A549 (cell line): ENCODE results near the gene KAT7. TPM values are rescaled to one million over a fixed set of nuclear protein-coding genes. Genes with fewer than 3 reads are reported as not detected.
A peak's percentile ranks its signal among the peaks of the same experiment; 100 is the strongest.

Experiments
- ATAC-seq, 2 experiments: fragments of 200-7000 bp in 1 of 2; fragments of >200 bp in 1 of 2; cut with Nextera tagmentation in 1 of 2; cut with Tn5 transposase in 1 of 2; 3 replicates each; pipeline versions ENCODE4 v1.8.0 to v1.9.1; 2018 to 2020; ENCODE audit warnings: mild to moderate bottlenecking in 1 of 2, moderate library complexity in 1 of 2
- CTCF ChIA-PET: fragments of 300-600 bp; sonication (Branson Sonifier 250); formaldehyde crosslinking; extraction: SDS; loops from one replicate; lab custom pipeline; 2021; ENCODE audit warnings: antibody characterized with exemption, inconsistent platforms; lab: Yijun Ruan, JAX
- POLR2A ChIA-PET: fragments of 350-600 bp; formaldehyde crosslinking; extraction: SDS; loops from one replicate; lab custom pipeline; 2021; ENCODE audit warnings: antibody characterized with exemption, inconsistent platforms; lab: Yijun Ruan, JAX
- DNase-seq, 2 experiments: peaks; one replicate each; pipeline versions ENCODE4 v3.0.0 to v3.0.0-alpha.2; 2011 to 2016; ENCODE audit warnings: low read depth in 1 of 2, low spot score in 1 of 2
- FAIRE-seq: peaks from 2 replicates; lab custom pipeline; 2011; peaks lifted over from hg19 to GRCh38; lab: Jason Lieb, UNC
- H3K27ac ChIP-seq, 2 experiments: fragments of >200 bp; sonication (Bioruptor Twin); formaldehyde crosslinking; 3 replicates each; pipeline ENCODE4 v1.5.1; 2016 to 2017
- H3K4me1 ChIP-seq: fragments of >200 bp; sonication (Bioruptor Twin); formaldehyde crosslinking; 3 replicates; pipeline ENCODE4 v1.6.1; 2016
- H3K4me2 ChIP-seq: fragments of >200 bp; sonication (Bioruptor Twin); formaldehyde crosslinking; 3 replicates; pipeline ENCODE4 v1.6.1; 2016
- H3K4me3 ChIP-seq: fragments of >200 bp; sonication (Bioruptor Twin); formaldehyde crosslinking; 3 replicates; pipeline ENCODE4 v1.5.1; 2016
- H3K9me3 ChIP-seq: fragments of >200 bp; sonication (Bioruptor Twin); formaldehyde crosslinking; 3 replicates; pipeline ENCODE4 v1.6.1; 2016
- BHLHE40 ChIP-seq: IDR thresholded peaks from 2 replicates; pipeline ENCODE4 v1.6.1; 2012; ENCODE audit warnings: low read depth, low read length, inconsistent platforms
- CEBPB ChIP-seq, 2 experiments: fragments of >200 bp in 1 of 2; sonication (Bioruptor Twin) in 1 of 2; formaldehyde crosslinking in 1 of 2; IDR thresholded peaks; 2 replicates each; pipeline ENCODE4 v1.6.1; 2012 to 2016
- EHF ChIP-seq: fragments of 250-450 bp; sonication (Bioruptor Pico); IDR thresholded peaks from 2 replicates; pipeline ENCODE4 v1.5.0; 2020; ENCODE audit warnings: mild to moderate bottlenecking
- EHMT2 ChIP-seq: fragments of 200-600 bp; sonication (generic); IDR thresholded peaks from 2 replicates; pipeline ENCODE4 v1.6.1; 2016; ENCODE audit warnings: antibody characterized with exemption, low read depth, mild to moderate bottlenecking, moderate library complexity
- EP300 ChIP-seq, 2 experiments: fragments of >200 bp; sonication (Bioruptor Twin); formaldehyde crosslinking; IDR thresholded peaks; 2 replicates in 1 of 2; 3 replicates in 1 of 2; pipeline ENCODE4 v1.6.1; 2016 to 2017
- ESRRA ChIP-seq: fragments of 150-350 bp; IDR thresholded peaks from 2 replicates; pipeline ENCODE4 v1.6.1; 2014; ENCODE audit warnings: mild to moderate bottlenecking, low read length, borderline replicate concordance
- GATA3 ChIP-seq: IDR thresholded peaks from 2 replicates; pipeline ENCODE4 v1.6.1; 2012; ENCODE audit warnings: borderline replicate concordance
- HEYL ChIP-seq: fragments of 250-450 bp; sonication (Bioruptor Pico); IDR thresholded peaks from 2 replicates; pipeline ENCODE4 v1.8.0; 2021; ENCODE audit warnings: mild to moderate bottlenecking, moderate library complexity
- JUN ChIP-seq, 2 experiments: fragments of >200 bp; sonication (Bioruptor Twin); formaldehyde crosslinking; IDR thresholded peaks; 2 replicates in 1 of 2; 3 replicates in 1 of 2; pipeline ENCODE4 v1.6.1; 2016 to 2017
- KDM1A ChIP-seq: fragments of 200-600 bp; sonication (generic); IDR thresholded peaks from 2 replicates; pipeline ENCODE4 v1.6.1; 2016; ENCODE audit warnings: low read depth, mild to moderate bottlenecking
- MAX ChIP-seq: IDR thresholded peaks from 2 replicates; pipeline ENCODE4 v1.6.1; 2012
- NPAS2 ChIP-seq: fragments of 250-450 bp; sonication (Bioruptor Pico); IDR thresholded peaks from 2 replicates; pipeline ENCODE4 v1.8.0; 2022; ENCODE audit warnings: mild to moderate bottlenecking, moderate library complexity, borderline replicate concordance
- NR3C1 ChIP-seq: fragments of >200 bp; sonication (Bioruptor Twin); formaldehyde crosslinking; IDR thresholded peaks from 3 replicates; pipeline ENCODE4 v1.6.1; 2017
- RARB ChIP-seq: fragments of 250-450 bp; sonication (Bioruptor Pico); IDR thresholded peaks from 2 replicates; pipeline ENCODE4 v1.8.0; 2021; ENCODE audit warnings: mild to moderate bottlenecking, moderate library complexity
- RFX5 ChIP-seq: fragments of 450-650 bp; IDR thresholded peaks from 2 replicates; pipeline ENCODE4 v1.7.1; 2014; ENCODE audit warnings: antibody characterized with exemption, mild to moderate bottlenecking, moderate library complexity
- RNF2 ChIP-seq: fragments of 200-600 bp; sonication (generic); IDR thresholded peaks from 2 replicates; pipeline ENCODE4 v1.6.1; 2016; ENCODE audit warnings: low read depth, mild to moderate bottlenecking, antibody characterized with exemption, moderate library complexity, borderline replicate concordance
- SREBF2 ChIP-seq: fragments of 450-650 bp; IDR thresholded peaks from 2 replicates; pipeline ENCODE4 v1.6.1; 2014; ENCODE audit warnings: mild to moderate bottlenecking, moderate library complexity
- TFCP2L1 ChIP-seq: fragments of 250-450 bp; sonication (Bioruptor Pico); IDR thresholded peaks from 2 replicates; pipeline ENCODE4 v1.5.0; 2021; ENCODE audit warnings: mild to moderate bottlenecking
- TP53 ChIP-seq: fragments of 250-450 bp; sonication (Bioruptor Pico); IDR thresholded peaks from 2 replicates; pipeline ENCODE4 v1.5.0; 2021; ENCODE audit warnings: mild to moderate bottlenecking, moderate library complexity
- ZC3H11A ChIP-seq: fragments of 450-650 bp; IDR thresholded peaks from 2 replicates; pipeline ENCODE4 v1.6.1; 2014; ENCODE audit warnings: antibody characterized with exemption, mild to moderate bottlenecking
- ZNF302 ChIP-seq: fragments of 250-450 bp; sonication (Bioruptor Pico); IDR thresholded peaks from 2 replicates; pipeline ENCODE4 v1.9.0; 2021; ENCODE audit warnings: inconsistent platforms, mild to moderate bottlenecking, moderate library complexity
- WGBS: methylation state at CpG from one replicate; pipeline ENCODE4 v1.1.6; 2017; ENCODE audit errors: missing lambda C conversion rate; 5-methylcytosine and 5-hydroxymethylcytosine counted together
- polyA plus RNA-seq, 4 experiments: library from polyadenylated mRNA; depleted of rRNA in 3 of 4; stranded (reverse); fragments of >200 nt; fragmentation: RNase III in 1 of 4; extraction: RNeasy Plus Mini Kit Qiagen cat#74134 plus additional on column Dnase treatment in 1 of 4; gene quantifications; 2 replicates in 3 of 4; 3 replicates in 1 of 4; pipeline ENCODE4 v1.2.3, GENCODE V29; 2011 to 2017
- TF ChIP-seq, protein P1 (sequence below): IDR thresholded peaks from 2 replicates; pipeline ENCODE4 v1.6.1; 2012; ENCODE audit warnings: low read depth, borderline replicate concordance
- TF ChIP-seq, protein P2 (sequence below): fragments of >200 bp; sonication (Bioruptor Twin); formaldehyde crosslinking; IDR thresholded peaks from 3 replicates; pipeline ENCODE4 v1.5.1; 2016
- TF ChIP-seq, protein P3 (sequence below): fragments of 250-450 bp; sonication (Bioruptor Pico); IDR thresholded peaks from 2 replicates; pipeline ENCODE4 v1.5.0; 2020; ENCODE audit warnings: low read depth, mild to moderate bottlenecking, moderate library complexity

KAT7 gene
- polyA plus RNA-seq, 2 of the 4 experiments (the other 2 are of a cell fraction), result 33.2 to 48.7 TPM

GRCh38 chr17:49835472-49835871 is 47.0 kb downstream of the KAT7 start:
- Histone ChIP-seq H3K9me3 (no peaks in the 10 kb centered on the region), H3K27ac (peak overlapping the region; percentile 76 to 83), H3K4me1 (peaks cover 41% of the 10 kb centered on the region), H3K4me3 (peak overlapping the region; percentile 31; the same call in 2 of the 3 replicates), H3K4me2 (peak overlapping the region; percentile 89)
- peak in 1 of 2 experiments; percentile 7; a peak in 3 of 6 replicates for ATAC-seq
- no peak for DNase-seq
- TF ChIP-seq NPAS2 (CRISPR knock-in tag) (no peak), SREBF2 (no peak), BHLHE40 (no peak), NR3C1 (no peak), ZNF302 (CRISPR knock-in tag) (no peak), RARB (no peak), RNF2 (no peak), CEBPB (IDR thresholded peaks at IDR 0.05) (no peak), GATA3 (no peak), HEYL (CRISPR knock-in tag) (no peak)
- ChIA-PET POLR2A (no interaction called here), CTCF (interaction anchor here (0.9 to 9.3 kb wide), 7 partner anchors 8 to 268 kb away, joined by 3 to 62 read pairs (median 4); partner anchors contain the start of genes DLX3 and SLC35B1)
- no peak for FAIRE-seq
- WGBS, result 87% methylated on average over 7 of the region's 7 CpGs

- 5% methylated on average over 16 of the region's 16 CpGs for WGBS
- Histone ChIP-seq H3K9me3 (no peaks in the 10 kb centered on the region), H3K4me3 (peak overlapping the region; percentile 31), H3K4me2 (peak overlapping the region; percentile 89), H3K4me1 (peaks cover 36% of the 10 kb centered on the region), H3K27ac (peak overlapping the region; percentile 76 to 83)
- FAIRE-seq, result peak; percentile 95
- peak; percentile 67 to 76 for ATAC-seq
- TF ChIP-seq JUN (IDR thresholded peaks at IDR 0.05) (peak in 1 of 2 experiments; percentile 30; a peak in 1 of 5 replicates), ESRRA (no peak), MAX (peak; percentile 36; the same call in 1 of the 2 replicates), EP300 (IDR thresholded peaks at IDR 0.05) (0 out of 5 replicates have a peak, but pooled peaks of 1 of the 2 experiments have one; percentile 22), SREBF2 (no peak), CEBPB (IDR thresholded peaks at IDR 0.05) (peak in 1 of 2 experiments; percentile 58; a peak in 2 of 4 replicates)
- TF ChIP-seq, protein P1, sequence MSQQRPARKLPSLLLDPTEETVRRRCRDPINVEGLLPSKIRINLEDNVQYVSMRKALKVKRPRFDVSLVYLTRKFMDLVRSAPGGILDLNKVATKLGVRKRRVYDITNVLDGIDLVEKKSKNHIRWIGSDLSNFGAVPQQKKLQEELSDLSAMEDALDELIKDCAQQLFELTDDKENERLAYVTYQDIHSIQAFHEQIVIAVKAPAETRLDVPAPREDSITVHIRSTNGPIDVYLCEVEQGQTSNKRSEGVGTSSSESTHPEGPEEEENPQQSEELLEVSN, result peak; percentile 57
- peak; percentile 68 to 82 for DNase-seq
- ChIA-PET CTCF (interaction anchor here (1.1 to 9.3 kb wide), 6 partner anchors 8 to 269 kb away, joined by 3 to 62 read pairs (median 4); partner anchors contain the start of genes DLX3 and SLC35B1), POLR2A (no interaction called here)
These were observed 47.9 kb downstream of the KAT7 start for GRCh38 chr17:49836111-49837030.

GRCh38 chr17:49839455-49839854 is 51.0 kb downstream of the KAT7 start:
- FAIRE-seq, result no peak
- ChIA-PET CTCF (interaction anchor here (0.8 to 9.3 kb wide), 9 partner anchors 9 to 272 kb away, joined by 3 to 62 read pairs (median 7); partner anchors contain the start of gene DLX3), POLR2A (no interaction called here)
- Histone ChIP-seq H3K4me1 (peaks cover 36% of the 10 kb centered on the region), H3K9me3 (no peaks in the 10 kb centered on the region), H3K27ac (0 out of 6 replicates have a peak overlapping the region, but pooled peaks of 1 of the 2 experiments have one; percentile 1), H3K4me3 (no peak overlapping the region), H3K4me2 (no peak overlapping the region)
- 68% methylated on average over 5 of the region's 5 CpGs for WGBS
- no peak for TF ChIP-seq KDM1A
- TF ChIP-seq EHF (CRISPR knock-in tag), result no peak
- no peak for TF ChIP-seq ZC3H11A
- no peak for TF ChIP-seq RFX5
- no peak for TF ChIP-seq TP53 (CRISPR knock-in tag)
- TF ChIP-seq EHMT2, result no peak
- TF ChIP-seq, protein P2, sequence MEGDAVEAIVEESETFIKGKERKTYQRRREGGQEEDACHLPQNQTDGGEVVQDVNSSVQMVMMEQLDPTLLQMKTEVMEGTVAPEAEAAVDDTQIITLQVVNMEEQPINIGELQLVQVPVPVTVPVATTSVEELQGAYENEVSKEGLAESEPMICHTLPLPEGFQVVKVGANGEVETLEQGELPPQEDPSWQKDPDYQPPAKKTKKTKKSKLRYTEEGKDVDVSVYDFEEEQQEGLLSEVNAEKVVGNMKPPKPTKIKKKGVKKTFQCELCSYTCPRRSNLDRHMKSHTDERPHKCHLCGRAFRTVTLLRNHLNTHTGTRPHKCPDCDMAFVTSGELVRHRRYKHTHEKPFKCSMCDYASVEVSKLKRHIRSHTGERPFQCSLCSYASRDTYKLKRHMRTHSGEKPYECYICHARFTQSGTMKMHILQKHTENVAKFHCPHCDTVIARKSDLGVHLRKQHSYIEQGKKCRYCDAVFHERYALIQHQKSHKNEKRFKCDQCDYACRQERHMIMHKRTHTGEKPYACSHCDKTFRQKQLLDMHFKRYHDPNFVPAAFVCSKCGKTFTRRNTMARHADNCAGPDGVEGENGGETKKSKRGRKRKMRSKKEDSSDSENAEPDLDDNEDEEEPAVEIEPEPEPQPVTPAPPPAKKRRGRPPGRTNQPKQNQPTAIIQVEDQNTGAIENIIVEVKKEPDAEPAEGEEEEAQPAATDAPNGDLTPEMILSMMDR, result no peak
- TF ChIP-seq JUN (IDR thresholded peaks at IDR 0.05), result no peak
- TF ChIP-seq, protein P3, sequence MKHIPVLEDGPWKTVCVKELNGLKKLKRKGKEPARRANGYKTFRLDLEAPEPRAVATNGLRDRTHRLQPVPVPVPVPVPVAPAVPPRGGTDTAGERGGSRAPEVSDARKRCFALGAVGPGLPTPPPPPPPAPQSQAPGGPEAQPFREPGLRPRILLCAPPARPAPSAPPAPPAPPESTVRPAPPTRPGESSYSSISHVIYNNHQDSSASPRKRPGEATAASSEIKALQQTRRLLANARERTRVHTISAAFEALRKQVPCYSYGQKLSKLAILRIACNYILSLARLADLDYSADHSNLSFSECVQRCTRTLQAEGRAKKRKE (CRISPR knock-in tag), result no peak
- no peak for TF ChIP-seq TFCP2L1 (CRISPR knock-in tag)
- DNase-seq, result no peak
- no peak for ATAC-seq
